Panc1 (cell line): ENCODE results near the gene UBASH3B. TPM values are rescaled to one million over a fixed set of nuclear protein-coding genes. Genes with fewer than 3 reads are reported as not detected.

ENCODE experiments used
- ATAC-seq: fragments of 200-7000 bp; cut with Tn5 transposase; 2 replicates; pipeline ENCODE4 v1.9.1; 2020; ENCODE audit warnings: mild to moderate bottlenecking, moderate library complexity
- BruUV-seq: library from RNA; stranded (reverse); fragments of 400-500 nt; replicated peaks from 2 replicates; lab custom pipeline; 2021; lab: Mats Ljungman, UMichigan
- CTCF ChIA-PET: fragments of 300-600 bp; sonication (Branson Sonifier 250); formaldehyde crosslinking; loops from one replicate; lab custom pipeline; 2022; ENCODE audit warnings: antibody characterized with exemption; lab: Charles Lee
- POLR2A ChIA-PET: fragments of 300-600 bp; sonication (Branson Sonifier 250); formaldehyde crosslinking; loops from one replicate; lab custom pipeline; 2022; ENCODE audit warnings: antibody characterized with exemption; lab: Charles Lee
- DNase-seq: peaks from one replicate; pipeline ENCODE4 v3.0.0-alpha.2; 2010; ENCODE audit warnings: low read depth, low spot score
- H3K27ac ChIP-seq: 2 replicates; pipeline ENCODE4 v1.5.1; 2011; ENCODE audit warnings: mild to moderate bottlenecking, low read length, inconsistent platforms
- H3K27me3 ChIP-seq: fragments of 200-500 bp; sonication (Bioruptor generic); 2 replicates; pipeline ENCODE4 v1.6.0; 2014; ENCODE audit warnings: low read length, inconsistent platforms; ENCODE audit not compliant: control insufficient read depth, insufficient read depth
- H3K36me3 ChIP-seq: fragments of 200-500 bp; sonication (Bioruptor generic); 2 replicates; pipeline ENCODE4 v1.5.1; 2014; ENCODE audit warnings: inconsistent platforms, mild to moderate bottlenecking, low read length, moderate library complexity; ENCODE audit not compliant: control insufficient read depth, insufficient read depth
- H3K4me1 ChIP-seq: 2 replicates; pipeline ENCODE4 v1.5.1; 2011; ENCODE audit warnings: inconsistent platforms, mild to moderate bottlenecking, low read length, moderate library complexity; ENCODE audit not compliant: control insufficient read depth, insufficient read depth
- H3K4me3 ChIP-seq, 2 experiments: 2 replicates each; pipeline ENCODE4 v1.5.1; 2011 to 2012; ENCODE audit warnings: low read depth in 2 of 2, low read length in 2 of 2, mild to moderate bottlenecking in 2 of 2, inconsistent platforms in 1 of 2, moderate library complexity in 1 of 2
- H3K9me3 ChIP-seq: fragments of 200-500 bp; sonication (Bioruptor generic); 2 replicates; pipeline ENCODE4 v1.5.1; 2014; ENCODE audit warnings: low read depth, mild to moderate bottlenecking, inconsistent platforms, low read length, moderate library complexity; ENCODE audit not compliant: control insufficient read depth, insufficient read depth
- POLR2AphosphoS5 ChIP-seq: IDR thresholded peaks from 2 replicates; pipeline ENCODE4 v1.6.1; 2012; ENCODE audit warnings: mild to moderate bottlenecking, low read depth, low read length, moderate library complexity
- SIN3A ChIP-seq: IDR thresholded peaks from 2 replicates; pipeline ENCODE4 v1.6.1; 2012; ENCODE audit warnings: low read depth, mild to moderate bottlenecking, low read length, moderate library complexity, borderline replicate concordance; ENCODE audit not compliant: insufficient read depth
- TCF7L2 ChIP-seq: IDR thresholded peaks from 2 replicates; pipeline ENCODE4 v1.6.1; 2011; ENCODE audit warnings: mild to moderate bottlenecking, low read depth, low read length, inconsistent platforms
- in situ Hi-C: cut with HindIII; loops from 2 replicates; pipeline ENCODE4 v1.10.0; 2016; ENCODE audit warnings: low sequenced_read_pairs, low pct_unique_long_range_greater_than_20kb
- intact Hi-C: fragments of 100-400 bp; cut with micrococcal nuclease; formaldehyde crosslinking; loops from one replicate; pipeline ENCODE4 v1.10.0; 2022; ENCODE audit not compliant: unreplicated experiment
- total RNA-seq: library from RNA; stranded (reverse); gene quantifications from one replicate; pipeline ENCODE4 v1.2.1, GENCODE V29; 2021; ENCODE audit not compliant: unreplicated experiment
- TF ChIP-seq, protein P1 (sequence below): fragments of 450-650 bp; IDR thresholded peaks from 2 replicates; pipeline ENCODE4 v1.5.1; 2017; ENCODE audit warnings: mild to moderate bottlenecking
- TF ChIP-seq, protein P2 (sequence below), 2 experiments: IDR thresholded peaks; 2 replicates each; pipeline ENCODE4 v1.6.1; 2011 to 2012; ENCODE audit warnings: low read depth in 2 of 2, control low read depth in 1 of 2, low read length in 1 of 2, mild to moderate bottlenecking in 1 of 2, moderate library complexity in 1 of 2; ENCODE audit not compliant: insufficient read depth in 1 of 2

Gene UBASH3B
- total RNA-seq, 1 experiment from 2014 or later, result 55.1 TPM

- peaks cover 4% of the 10 kb centered on the region; the same call in 1 of the 2 replicates for H3K9me3 ChIP-seq
- DNase-seq, result no peak
- ChIA-PET POLR2A (no interaction called here), CTCF (no interaction called here)
- intact Hi-C loops, result no loop called here
- no peaks in the 10 kb centered on the region for H3K27me3 ChIP-seq
- BruUV-seq, result no TSS peak
- H3K36me3 ChIP-seq, result no peaks in the 10 kb centered on the region
- H3K4me3 ChIP-seq, result no peak overlapping the region
- TF ChIP-seq TCF7L2 (no peak), POLR2AphosphoS5 (no peak), SIN3A (no peak)
- TF ChIP-seq, protein P1, sequence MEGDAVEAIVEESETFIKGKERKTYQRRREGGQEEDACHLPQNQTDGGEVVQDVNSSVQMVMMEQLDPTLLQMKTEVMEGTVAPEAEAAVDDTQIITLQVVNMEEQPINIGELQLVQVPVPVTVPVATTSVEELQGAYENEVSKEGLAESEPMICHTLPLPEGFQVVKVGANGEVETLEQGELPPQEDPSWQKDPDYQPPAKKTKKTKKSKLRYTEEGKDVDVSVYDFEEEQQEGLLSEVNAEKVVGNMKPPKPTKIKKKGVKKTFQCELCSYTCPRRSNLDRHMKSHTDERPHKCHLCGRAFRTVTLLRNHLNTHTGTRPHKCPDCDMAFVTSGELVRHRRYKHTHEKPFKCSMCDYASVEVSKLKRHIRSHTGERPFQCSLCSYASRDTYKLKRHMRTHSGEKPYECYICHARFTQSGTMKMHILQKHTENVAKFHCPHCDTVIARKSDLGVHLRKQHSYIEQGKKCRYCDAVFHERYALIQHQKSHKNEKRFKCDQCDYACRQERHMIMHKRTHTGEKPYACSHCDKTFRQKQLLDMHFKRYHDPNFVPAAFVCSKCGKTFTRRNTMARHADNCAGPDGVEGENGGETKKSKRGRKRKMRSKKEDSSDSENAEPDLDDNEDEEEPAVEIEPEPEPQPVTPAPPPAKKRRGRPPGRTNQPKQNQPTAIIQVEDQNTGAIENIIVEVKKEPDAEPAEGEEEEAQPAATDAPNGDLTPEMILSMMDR, result no peak
- TF ChIP-seq, protein P2, sequence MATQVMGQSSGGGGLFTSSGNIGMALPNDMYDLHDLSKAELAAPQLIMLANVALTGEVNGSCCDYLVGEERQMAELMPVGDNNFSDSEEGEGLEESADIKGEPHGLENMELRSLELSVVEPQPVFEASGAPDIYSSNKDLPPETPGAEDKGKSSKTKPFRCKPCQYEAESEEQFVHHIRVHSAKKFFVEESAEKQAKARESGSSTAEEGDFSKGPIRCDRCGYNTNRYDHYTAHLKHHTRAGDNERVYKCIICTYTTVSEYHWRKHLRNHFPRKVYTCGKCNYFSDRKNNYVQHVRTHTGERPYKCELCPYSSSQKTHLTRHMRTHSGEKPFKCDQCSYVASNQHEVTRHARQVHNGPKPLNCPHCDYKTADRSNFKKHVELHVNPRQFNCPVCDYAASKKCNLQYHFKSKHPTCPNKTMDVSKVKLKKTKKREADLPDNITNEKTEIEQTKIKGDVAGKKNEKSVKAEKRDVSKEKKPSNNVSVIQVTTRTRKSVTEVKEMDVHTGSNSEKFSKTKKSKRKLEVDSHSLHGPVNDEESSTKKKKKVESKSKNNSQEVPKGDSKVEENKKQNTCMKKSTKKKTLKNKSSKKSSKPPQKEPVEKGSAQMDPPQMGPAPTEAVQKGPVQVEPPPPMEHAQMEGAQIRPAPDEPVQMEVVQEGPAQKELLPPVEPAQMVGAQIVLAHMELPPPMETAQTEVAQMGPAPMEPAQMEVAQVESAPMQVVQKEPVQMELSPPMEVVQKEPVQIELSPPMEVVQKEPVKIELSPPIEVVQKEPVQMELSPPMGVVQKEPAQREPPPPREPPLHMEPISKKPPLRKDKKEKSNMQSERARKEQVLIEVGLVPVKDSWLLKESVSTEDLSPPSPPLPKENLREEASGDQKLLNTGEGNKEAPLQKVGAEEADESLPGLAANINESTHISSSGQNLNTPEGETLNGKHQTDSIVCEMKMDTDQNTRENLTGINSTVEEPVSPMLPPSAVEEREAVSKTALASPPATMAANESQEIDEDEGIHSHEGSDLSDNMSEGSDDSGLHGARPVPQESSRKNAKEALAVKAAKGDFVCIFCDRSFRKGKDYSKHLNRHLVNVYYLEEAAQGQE (IDR thresholded peaks at IDR 0.05; ENCODE audit: insufficient read depth in 1 of 2, low read depth in 2 of 2, low read length in 1 of 2), result no peak
- no peak for ATAC-seq
- H3K27ac ChIP-seq, result no peak overlapping the region
- in situ Hi-C loops, result no loop called here
- H3K4me1 ChIP-seq, result peaks cover 8% of the 10 kb centered on the region
Observed at GRCh38 chr11:122670131-122670530, 14.6 kb downstream of the UBASH3B start.

DNA sequence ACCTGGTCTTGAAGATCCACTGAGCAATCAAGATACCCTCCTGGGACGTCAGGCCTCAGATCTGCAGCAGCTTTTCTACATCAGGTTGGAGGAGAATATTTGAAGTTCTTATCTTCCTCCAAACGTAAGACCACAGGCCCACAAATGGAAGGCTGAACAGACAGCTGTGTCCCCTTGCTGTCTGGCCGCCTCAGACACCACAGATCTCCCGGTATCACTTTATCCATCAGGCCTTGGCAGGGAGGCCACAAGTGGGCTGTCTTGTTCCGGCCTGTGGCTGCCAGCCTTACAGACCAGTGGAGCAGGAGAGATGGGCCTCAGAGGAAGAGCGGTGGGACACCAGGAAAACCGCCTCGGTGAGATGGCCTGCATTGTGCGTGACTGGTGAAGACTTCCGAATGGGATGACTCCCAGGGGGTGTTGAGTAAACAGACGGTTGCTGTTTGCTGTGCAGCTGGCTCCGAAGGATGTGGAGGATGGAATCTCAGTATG is 15.9 kb downstream of the UBASH3B start:
- no peak for TF ChIP-seq POLR2AphosphoS5
- TF ChIP-seq SIN3A, result no peak
- TF ChIP-seq, protein P1, result no peak
- TF ChIP-seq, protein P2 (IDR thresholded peaks at IDR 0.05; ENCODE audit: insufficient read depth in 1 of 2, low read depth in 2 of 2, low read length in 1 of 2), result no peak
- TF ChIP-seq TCF7L2, result no peak
- ATAC-seq (no peak), DNase-seq (no peak)
- Histone ChIP-seq H3K36me3 (no peaks in the 10 kb centered on the region), H3K4me1 (peaks cover 15% of the 10 kb centered on the region), H3K27me3 (no peaks in the 10 kb centered on the region), H3K4me3 (no peak overlapping the region), H3K9me3 (peaks cover 4% of the 10 kb centered on the region; the same call in 1 of the 2 replicates), H3K27ac (no peak overlapping the region)
- BruUV-seq, result no TSS peak
- in situ Hi-C loops, result no loop called here
- ChIA-PET CTCF (no interaction called here), POLR2A (no interaction called here)
- intact Hi-C loops, result no loop called here
